Activated CD8-positive, alpha-beta memory T cell treated with anti-CD3 and anti-CD28 coated beads for 24 hours (primary cell): ENCODE results near the gene OSBPL9.
A peak's percentile ranks its signal among the peaks of the same experiment; 100 is the strongest.

Source experiments
- DNase-seq: peaks from one replicate; pipeline ENCODE4 v3.0.0-alpha.2; 2020

The OSBPL9 gene, protein sequence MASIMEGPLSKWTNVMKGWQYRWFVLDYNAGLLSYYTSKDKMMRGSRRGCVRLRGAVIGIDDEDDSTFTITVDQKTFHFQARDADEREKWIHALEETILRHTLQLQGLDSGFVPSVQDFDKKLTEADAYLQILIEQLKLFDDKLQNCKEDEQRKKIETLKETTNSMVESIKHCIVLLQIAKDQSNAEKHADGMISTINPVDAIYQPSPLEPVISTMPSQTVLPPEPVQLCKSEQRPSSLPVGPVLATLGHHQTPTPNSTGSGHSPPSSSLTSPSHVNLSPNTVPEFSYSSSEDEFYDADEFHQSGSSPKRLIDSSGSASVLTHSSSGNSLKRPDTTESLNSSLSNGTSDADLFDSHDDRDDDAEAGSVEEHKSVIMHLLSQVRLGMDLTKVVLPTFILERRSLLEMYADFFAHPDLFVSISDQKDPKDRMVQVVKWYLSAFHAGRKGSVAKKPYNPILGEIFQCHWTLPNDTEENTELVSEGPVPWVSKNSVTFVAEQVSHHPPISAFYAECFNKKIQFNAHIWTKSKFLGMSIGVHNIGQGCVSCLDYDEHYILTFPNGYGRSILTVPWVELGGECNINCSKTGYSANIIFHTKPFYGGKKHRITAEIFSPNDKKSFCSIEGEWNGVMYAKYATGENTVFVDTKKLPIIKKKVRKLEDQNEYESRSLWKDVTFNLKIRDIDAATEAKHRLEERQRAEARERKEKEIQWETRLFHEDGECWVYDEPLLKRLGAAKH

DNA sequence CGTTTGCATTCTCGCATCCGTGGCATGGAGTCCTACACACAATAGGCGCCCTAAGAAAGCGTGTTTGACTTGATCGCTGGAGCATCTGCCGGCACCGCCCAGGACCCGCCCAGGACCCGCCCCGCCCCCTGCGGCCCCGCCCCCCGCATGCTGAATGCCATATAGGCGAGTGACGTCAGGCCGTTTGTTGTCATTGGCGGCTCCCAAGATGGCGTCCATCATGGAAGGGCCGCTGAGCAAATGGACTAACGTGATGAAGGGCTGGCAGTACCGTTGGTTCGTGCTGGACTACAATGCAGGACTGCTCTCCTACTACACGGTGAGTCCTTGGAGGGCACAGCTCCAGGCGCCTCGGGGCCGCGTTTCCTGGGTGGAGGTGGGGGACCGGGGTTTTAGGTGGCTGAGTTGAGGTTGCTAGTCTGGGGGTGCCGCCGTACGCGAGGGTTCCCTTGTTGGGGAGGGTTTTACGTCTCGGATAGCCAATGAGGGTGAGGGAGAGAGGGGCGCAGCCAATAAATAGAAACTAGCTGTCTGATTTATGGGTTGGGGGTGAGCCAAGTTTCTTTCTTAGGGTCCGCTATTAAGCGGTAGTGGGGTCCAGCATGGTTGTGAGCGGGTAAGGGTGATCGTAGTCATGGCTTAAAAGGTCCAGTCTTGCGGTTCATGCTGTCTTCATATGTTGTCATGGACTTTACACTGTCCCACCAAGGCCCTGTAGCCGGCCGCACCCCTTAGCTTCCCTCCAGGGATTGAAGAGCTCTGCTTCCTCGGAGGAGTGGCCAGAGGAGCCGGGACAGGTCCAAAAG, at the start of gene OSBPL9:
TSS of gene OSBPL9 (plus strand) at position 190 of the 806 bp plus-strand sequence. CDS start at position 209, 19 bp downstream.
- DNase-seq, result peak; percentile 93

DNA sequence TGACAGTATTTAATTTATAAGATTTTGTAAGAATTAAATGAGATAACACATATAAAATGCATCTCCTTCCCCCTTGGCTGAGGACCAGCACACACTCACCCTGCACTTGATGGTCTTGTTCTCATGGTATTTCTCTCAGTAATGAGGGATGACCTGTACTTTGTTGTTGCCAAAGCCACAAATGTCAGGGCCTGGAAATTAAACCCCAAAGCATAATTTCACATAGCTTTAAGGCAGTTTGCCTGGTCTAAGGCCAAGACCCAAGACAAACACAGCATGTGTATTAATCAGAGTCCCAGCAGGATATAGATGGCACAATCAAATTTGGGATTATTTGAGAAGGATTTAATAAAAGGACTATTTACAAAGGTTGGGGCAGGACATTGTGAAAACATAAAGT, 49.2 kb upstream of the OSBPL9 start:
- DNase-seq, result no peak

DNA sequence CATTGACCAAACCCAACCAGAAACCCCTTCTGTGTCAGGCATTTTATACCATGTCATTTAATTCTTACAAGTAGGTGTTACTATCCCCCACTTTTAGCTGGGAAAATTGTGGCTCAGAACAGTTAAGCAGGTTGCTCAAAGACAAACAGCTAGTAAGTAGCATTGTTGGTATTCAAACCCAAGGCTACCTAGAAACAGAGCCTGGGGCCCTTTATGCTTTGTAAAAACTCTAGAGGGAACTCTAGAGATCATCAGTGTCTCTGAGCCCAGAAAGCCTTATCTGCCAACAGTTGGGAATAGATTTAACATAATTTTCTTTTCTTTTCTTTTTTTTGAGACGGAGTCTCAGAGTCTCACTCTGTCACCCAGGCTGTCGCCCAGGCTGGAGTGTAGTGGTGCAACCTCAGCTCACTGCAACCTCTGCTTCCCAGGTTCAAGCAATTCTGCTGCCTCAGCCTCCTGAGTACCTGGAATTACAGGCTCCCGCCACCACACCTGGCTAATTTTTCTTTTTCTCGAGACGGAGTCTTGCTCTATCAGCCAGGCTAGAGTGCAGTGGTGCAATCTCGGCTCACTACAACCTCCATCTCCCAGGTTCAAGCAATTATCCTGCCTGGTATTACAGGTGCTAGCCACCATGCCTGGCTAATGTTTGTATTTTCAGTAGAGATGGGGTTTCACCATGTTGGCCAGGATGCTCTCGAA, 48.5 kb upstream of the OSBPL9 start:
- DNase-seq, result no peak

DNA sequence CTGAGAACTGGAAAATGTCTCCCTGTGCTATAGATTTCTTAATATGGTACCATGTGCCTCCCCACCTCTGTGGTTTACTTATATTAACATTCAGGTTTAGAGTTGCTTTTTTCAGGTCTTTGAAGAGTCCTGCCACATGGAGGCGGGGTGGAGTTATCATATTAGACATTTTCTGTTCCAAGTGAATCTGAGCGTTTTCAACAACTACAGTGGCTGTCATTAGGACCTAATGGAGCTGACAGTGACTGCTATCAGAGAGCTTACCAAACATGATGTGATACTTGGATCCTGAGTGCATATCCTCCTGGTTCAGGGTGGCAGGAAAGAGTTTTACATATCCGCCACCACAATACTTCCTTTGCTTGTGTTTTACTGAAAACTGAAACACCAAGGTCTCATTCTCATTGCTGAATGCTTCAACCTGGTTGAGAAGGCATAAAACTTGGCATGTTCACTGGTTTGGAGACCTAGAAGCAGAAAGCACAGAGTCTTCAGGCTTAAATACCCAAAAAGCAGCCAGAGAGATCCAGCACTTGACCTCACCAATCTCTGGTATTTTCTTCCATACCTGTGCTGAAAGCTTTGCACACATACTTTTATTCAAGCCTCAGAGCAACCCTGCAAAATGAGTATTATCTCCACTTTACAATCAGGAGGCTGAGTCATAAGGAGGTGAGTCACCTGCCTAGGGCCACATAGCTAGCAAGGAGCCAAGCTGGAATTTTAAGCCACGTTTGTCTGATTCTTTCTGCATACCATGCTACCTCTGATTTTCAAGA, 47.4 kb upstream of the OSBPL9 start:
- peak; percentile 60 for DNase-seq

DNA sequence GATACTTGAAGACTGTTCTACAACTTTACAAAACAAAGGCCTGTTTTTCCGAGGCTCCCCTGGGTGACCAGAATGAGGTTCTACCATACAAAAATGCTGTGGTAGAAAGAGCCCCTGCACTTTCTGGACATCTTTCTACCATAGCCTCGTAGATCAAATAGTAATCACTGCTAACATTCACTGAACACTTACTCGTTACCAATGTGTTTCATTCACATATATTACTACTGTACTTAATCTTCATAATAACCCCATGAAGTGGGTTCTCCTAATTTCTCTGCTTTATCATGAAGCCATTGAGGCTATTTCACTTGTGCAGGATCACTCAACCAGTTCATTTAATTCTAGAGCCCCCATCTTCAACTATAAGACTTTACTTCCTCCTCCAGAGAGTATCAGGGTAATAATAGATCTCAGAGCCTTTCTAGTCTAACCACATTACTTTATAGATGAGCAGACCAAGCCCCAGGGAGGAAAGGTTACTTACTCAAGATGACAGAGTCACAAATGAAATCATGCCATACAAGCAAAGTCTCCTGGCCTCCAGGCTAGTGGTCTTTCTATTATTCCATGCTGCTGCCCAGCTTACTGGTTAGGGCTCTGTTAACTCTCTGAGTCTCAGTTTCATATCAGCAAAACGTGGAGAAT, 46.7 kb upstream of the OSBPL9 start:
- DNase-seq, result no peak

DNA sequence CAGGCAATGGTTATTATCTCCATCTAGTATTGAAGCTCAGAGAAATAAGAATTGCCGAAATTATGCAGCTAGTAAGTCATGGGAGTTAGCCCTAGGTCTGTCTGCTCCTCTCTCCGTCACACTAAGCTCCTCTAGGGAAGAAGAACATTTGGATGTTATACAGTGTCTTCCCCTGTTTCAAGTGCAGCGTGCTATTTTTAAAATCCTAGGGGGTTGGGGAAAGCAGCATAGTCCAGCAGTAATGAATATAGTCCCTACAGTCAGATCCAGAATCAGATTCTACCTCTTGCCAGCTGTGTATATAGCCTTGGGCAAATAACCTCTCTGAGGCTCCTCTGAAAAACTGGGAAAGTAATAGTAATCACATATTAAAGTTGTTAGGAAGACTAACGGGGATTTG, 44.5 kb upstream of the OSBPL9 start:
- DNase-seq, result no peak

DNA sequence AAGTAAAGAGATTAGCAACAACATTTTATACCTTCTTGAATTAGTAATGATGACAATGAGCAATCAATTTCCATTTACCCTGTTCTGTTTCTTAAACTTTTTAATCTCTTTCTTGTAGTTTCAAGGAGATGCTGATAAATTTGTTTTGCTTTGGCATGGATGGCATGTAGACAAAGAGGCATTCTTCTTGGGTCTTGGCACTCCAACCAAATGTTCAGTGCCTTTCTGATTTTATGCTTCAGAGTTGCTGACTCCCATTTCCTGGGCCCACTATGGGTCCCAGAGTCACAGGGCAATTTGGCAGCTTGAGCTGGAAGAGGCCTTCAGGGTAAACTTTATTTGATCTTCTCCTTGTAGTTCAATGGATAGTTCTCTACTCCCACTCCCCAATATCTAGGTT, 42.1 kb upstream of the OSBPL9 start:
- DNase-seq, result no peak

DNA sequence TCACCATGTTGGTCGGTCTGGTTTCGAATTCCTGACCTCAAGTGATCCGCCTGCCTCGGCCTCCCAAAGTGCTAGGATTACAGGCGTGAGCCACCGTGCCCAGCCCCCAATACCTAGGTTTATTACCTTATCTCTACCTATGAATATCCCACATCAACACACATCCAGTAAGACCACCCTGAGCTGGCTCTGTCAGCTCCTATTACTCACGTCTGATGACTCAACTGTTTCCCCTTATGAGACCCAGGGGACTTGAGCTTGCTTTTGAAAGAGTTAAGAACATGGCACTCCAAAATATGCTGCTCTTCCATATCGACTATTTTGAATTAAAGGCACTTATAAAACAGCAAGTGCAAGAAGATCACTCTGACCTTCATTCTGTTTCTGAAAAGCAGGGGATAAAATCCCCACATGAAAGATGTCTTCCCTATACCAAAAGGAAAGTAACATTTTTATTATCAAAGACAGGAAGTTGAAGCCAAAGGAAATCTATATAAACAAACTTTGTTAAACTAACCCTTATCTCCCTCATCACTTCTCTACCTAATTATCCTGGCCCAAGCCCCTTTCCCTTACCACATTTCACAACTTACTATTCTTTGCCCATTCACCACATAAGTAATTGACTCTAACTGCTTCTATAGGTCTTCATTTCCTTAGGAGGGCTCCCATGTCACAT, 41.3 kb upstream of the OSBPL9 start:
- DNase-seq, result no peak

DNA sequence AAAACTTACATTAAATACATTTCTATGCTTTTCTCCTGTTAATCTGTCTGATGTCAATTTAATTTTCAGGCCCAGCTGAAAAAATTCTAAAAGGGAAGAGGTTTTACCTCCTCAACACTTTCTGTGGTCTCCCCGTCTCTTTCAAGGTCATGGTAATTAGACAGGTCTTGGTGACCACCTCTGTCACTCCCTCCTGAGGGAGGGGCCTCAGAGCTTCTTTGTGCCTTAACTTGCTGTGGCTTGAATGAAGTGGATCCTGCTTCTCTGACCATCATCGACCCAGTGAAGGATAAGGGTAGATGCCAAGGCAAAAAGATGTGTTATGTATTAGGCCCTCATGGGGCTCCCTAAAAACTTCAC, 40.8 kb upstream of the OSBPL9 start:
- no peak for DNase-seq

DNA sequence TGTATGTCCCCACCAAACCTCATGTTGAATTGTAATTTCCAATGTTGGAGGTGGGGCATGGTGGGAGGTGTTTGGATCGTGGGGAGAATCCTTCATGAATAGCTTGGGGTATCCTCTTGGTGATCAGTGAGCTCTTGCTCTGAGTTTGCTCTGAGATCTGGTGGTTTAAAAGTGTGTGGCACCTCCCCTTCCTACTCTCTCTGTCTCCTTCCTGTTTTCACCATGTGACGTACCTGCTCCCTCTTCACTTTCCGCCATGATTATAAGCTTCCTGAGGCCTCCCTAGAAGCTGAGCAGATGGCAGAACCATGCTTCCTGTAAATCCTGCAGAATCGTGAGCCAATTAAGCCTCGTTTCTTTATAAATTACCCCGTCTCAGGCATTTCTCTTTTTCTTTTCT, 40.0 kb upstream of the OSBPL9 start:
- DNase-seq, result no peak

DNA sequence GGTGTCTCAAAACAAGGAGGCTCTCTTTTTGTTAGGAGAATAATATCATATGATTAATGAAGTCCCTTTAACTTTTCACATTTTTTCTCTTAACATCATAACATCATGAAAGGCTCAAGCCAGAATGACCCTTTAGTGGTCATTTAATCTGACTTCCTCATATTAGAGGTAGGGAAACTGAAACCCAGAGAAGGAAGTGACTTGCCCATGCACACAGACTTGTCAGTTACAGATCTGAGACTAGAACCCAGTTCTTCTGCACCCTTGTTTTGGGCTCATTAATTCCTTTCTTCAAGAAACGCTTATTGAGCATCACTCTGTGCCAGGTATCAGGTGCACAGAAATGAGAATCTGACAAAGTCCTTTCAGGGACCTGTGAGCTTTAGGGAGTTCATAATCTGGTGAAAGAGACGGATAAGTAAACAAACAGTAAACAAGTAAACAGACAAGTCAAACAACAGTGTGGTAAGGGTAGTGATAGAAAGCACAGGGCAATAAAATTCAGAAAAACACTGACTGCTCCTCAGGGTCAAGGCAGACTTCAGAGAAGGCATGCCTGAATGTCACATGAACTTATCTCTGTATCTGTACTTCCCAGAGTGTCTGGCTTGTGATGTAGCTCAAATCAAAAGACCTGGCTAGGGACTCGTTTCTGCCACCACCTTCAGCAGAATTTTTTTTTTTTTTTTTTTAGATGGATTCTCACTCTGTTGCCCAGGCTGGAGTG, 38.3 kb upstream of the OSBPL9 start:
- no peak for DNase-seq

DNA sequence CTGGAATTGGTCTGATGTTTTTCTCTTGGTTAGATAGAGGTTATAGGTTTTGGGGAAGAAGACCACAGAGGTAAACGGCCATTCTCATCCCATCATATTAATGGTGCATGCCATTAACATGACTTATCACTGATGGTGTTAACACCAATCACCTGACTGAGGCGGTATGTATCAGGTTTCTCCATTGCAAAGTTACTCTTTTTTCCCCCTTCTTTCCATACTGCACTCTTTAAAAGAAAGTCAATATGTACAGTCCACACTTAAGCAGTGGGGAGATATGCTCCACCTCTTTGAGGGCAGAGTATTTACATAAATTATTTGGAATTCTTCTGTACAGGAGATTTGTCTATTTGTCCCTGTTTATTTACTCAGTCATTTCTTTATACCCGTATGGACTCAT, 35.7 kb upstream of the OSBPL9 start:
- DNase-seq, result no peak

DNA sequence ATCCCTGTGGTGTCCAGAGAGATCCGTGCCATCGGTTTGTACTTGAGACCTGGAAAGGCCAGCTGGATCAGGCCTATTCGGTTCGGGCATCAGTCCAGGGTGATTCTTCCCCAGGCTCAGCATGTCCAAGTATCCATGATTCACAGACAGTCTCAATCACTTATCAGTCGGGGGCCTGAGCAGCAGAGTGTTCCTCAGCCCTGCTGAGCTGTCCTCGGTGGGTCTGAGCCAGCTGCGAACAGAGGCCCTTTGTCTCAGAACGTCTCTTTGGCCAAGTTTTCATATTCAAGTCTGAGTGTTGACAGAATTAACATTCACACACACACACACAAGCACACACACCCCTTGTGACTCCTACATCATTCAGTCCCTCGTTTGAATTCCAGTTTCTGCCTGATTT, 33.4 kb upstream of the OSBPL9 start:
- no peak for DNase-seq

DNA sequence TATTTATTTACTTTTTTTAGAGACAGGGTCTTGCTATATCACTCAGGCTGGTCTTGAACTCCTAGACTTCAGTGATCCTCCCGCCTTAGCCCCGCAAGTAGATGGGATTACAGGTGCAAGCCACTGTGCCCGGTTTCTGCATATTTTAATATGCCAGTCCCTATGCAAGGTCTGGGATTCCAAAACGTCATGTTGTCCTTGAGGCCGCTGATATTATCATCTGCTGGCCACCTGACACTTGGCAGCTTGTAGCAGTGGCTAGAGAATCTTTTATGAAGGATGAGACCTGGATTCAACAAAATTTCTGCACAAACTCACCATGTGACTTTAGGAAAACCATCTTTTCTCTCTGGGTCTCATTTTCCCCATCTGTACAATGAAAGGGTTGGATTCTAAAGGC, 32.9 kb upstream of the OSBPL9 start:
- DNase-seq, result no peak

DNA sequence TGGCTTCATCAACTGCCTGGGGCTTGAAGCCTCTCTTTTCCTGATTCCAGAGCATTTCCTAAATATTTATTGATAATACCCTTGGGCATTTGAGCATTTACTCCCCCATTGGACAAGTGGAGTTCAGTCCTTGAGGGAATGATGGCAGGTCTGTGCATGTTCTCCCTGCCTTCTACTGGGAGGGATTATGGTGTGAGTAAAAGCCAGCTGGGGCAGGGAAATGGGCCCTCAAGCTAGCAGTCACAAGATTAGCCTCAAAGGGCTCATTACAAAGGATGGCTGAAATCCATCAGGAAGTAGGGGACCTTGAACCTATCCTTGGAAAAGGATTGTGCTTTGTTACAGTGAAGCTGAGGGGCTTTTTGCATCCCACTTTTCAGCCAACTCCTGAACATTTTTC, 24.2 kb upstream of the OSBPL9 start:
- DNase-seq, result no peak

DNA sequence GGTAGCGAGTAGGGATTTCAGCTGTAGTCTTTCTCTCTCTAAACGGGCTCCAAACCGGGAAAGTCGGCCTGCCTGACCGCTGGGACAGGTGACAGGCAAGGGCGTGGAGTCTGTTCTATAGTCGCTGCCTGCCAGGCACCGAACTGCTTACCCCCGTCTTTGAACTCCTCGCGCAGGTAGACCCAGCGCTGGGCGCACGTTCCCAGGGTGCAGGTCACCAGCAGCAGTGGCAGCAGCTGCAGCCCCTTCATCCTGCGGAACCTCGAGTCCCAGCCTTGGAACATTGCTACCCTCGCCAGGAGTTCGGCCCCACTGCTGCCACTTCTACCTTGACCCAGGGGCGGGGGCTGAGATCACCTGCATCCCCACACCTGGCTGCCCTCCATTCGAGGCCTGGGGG, 22.2 kb upstream of the OSBPL9 start:
- DNase-seq, result no peak

DNA sequence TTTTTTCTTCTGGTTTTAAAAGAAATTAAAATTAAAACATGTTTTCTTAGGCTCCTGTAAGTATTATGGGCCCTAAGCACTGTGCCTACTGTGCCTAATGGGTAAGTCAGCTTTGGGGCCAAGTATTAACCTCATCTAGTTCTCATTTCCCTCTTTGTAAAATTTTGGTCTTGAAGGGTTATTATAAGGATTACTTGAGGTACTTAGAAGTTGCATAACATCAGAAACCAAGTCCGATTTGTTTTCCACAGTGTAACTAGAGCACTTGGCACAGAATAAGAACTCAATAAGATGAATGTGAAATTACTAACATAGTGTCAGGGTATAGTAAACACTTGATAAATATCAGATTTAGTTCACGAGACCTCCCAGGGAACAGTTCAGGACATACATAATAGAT, 16.4 kb upstream of the OSBPL9 start:
- no peak for DNase-seq

DNA sequence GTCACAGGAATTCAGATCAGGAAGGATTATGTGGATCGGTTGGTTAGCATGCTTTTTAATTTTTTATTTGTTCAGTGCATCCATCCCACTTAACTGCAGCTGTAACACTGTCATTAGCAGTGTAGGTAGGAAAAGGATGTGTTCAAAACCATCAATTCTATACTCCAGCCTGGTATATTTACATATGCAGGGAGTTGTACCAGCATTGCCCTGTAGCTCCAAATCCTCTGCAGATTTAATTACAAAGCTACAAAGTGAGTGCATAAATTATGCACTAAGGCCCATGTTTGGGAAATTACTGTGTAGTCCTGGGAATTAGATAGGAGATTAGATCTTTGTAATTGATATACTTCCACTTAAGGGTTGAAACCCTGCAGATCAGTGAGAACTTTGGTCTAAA, 15.9 kb upstream of the OSBPL9 start:
- no peak for DNase-seq

DNA sequence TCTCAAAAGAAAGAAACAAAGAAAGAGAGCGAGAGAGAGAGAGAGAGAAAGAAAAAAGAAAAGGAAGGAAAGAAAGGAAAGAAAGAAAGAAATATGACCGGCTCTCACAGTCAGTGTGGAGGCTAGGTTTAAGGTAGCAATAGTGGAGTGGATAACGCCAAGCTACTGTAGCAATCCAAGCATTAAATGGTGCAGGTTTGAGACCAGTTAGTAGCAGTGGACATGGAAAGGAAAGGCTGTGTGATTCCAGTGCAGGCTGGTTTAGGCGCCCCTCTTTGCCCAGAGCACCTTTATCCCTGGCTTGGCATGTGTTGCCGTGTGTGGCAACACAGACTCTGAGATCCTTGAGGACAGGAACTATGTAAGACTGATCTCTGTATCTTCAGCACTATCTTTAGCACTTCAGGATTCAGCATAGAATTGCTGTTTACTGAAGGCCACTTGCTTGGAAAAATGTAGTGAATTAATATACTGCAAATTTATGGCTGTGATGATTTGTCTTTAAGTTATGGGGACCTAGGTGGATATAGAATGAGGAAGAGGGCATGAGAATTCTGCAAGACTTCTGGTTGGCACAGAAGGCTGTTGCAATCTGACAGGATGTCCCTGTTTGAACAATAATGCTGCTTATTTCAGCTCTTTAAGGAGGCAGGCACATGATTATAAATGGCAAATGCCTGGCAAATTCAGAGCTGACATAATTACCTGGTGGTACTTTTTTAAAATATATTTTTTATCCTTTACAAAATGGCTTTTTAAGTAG, 10.8 kb upstream of the OSBPL9 start:
- no peak for DNase-seq

DNA sequence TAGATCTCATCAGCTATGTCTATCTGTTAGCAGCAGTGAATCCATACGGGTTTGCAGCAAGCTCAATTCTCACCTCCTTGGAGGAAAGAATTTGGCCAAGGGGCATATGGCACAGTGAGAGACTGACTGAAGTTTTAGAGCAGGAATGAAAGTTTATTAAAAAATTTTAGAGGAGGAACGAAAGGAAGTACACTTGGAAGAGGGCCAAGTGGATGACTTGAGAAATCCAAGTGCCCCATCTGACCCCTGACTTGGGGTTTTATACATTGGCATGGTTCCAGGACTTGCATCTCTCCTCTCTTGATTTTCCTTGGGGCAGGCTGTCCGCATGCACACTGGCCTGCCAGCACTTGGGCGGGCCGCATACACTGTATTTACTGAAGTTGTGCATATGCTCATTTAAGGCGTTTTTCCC, 9.2 kb upstream of the OSBPL9 start:
- DNase-seq, result no peak
